Measurements from ENCODE around the gene ARRB2.

- TF ChIP-seq EZH2 (IDR thresholded peaks at IDR 0.05; ENCODE audit: borderline replicate concordance, low read length) = no peak
- no peak for TF ChIP-seq CTCF (conservative IDR thresholded peaks at IDR 0.05 in 1 of 2, IDR thresholded peaks at IDR 0.05 in 1 of 2; ENCODE audit: extremely low read depth in 1 of 2, insufficient read depth in 1 of 2, low read depth in 1 of 2, low read length in 2 of 2)
Observed at GRCh38 chr17:4716081-4716480, 5.6 kb downstream of the ARRB2 start.
